GM19467 (cell line): ENCODE results near the gene ID4.

Source experiments
- ATAC-seq: cut with Tn5 transposase; IDR thresholded peaks from one replicate; pipeline ENCODE4 v1.9.1; 2021; ENCODE audit warnings: mild to moderate bottlenecking, moderate library complexity; ENCODE audit not compliant: unreplicated experiment

The ID4 gene

GRCh38 chr6:19857139-19857538 is 20.0 kb downstream of the ID4 start:
- no peak for ATAC-seq

- ATAC-seq = no peak
Measured at GRCh38 chr6:19857703-19858102, 20.5 kb downstream of the ID4 start.

- no peak for ATAC-seq
Measured at GRCh38 chr6:19860235-19860877, 23.2 kb downstream of the ID4 start.

- ATAC-seq = no peak
Measured at GRCh38 chr6:19864285-19864684, 27.1 kb downstream of the ID4 start.

- ATAC-seq = no peak
Measured at GRCh38 chr6:19865178-19865577, 28.0 kb downstream of the ID4 start.

- no peak for ATAC-seq
Measured at GRCh38 chr6:19866173-19866984, 29.2 kb downstream of the ID4 start.

- no peak for ATAC-seq
Measured at GRCh38 chr6:19866985-19867627, 29.9 kb downstream of the ID4 start.

- ATAC-seq = no peak
Measured at GRCh38 chr6:19869464-19869863, 32.3 kb downstream of the ID4 start.

GRCh38 chr6:19870322-19870721 is 33.2 kb downstream of the ID4 start:
- ATAC-seq = no peak

- ATAC-seq = no peak
Measured at GRCh38 chr6:19873031-19873430, 35.9 kb downstream of the ID4 start.

GRCh38 chr6:19876672-19877071 is 39.5 kb downstream of the ID4 start:
- no peak for ATAC-seq

GRCh38 chr6:19879663-19880062 is 42.5 kb downstream of the ID4 start:
- no peak for ATAC-seq

- ATAC-seq = no peak
Measured at GRCh38 chr6:19880066-19880465, 42.9 kb downstream of the ID4 start.

- no peak for ATAC-seq
Measured at GRCh38 chr6:19891451-19891850, 54.3 kb downstream of the ID4 start.
